PC-3 (cell line): ENCODE data around the gene PUM2. TPM values are rescaled to one million over a fixed set of nuclear protein-coding genes. Genes with fewer than 3 reads are reported as not detected.
A peak's percentile ranks its signal among the peaks of the same experiment; 100 is the strongest.

Source experiments
- ATAC-seq: fragments of 200-7000 bp; cut with Tn5 transposase; 2 replicates; pipeline ENCODE4 v1.9.1; 2020; ENCODE audit warnings: mild to moderate bottlenecking, moderate library complexity
- BruUV-seq: library from RNA; stranded (reverse); fragments of 400-500 nt; replicated peaks from 2 replicates; lab custom pipeline; 2021; lab: Mats Ljungman, UMichigan
- CTCF ChIA-PET: fragments of 300-600 bp; sonication (Branson Sonifier 250); formaldehyde crosslinking; loops from one replicate; lab custom pipeline; 2022; ENCODE audit warnings: antibody characterized with exemption; lab: Charles Lee
- POLR2A ChIA-PET: fragments of 300-600 bp; sonication (Branson Sonifier 250); formaldehyde crosslinking; loops from one replicate; lab custom pipeline; 2022; ENCODE audit warnings: antibody characterized with exemption; ENCODE audit not compliant: unreplicated experiment; lab: Charles Lee
- DNase-seq: peaks from one replicate; pipeline ENCODE4 v3.0.0-alpha.2; 2015
- H2AFZ ChIP-seq: fragments of 300-600 bp; sonication (generic); 2 replicates; pipeline ENCODE4 v1.6.0; 2016; ENCODE audit warnings: antibody characterized with exemption, low read length
- H3F3A ChIP-seq: fragments of 300-600 bp; sonication (generic); one replicate; pipeline ENCODE4 v1.6.0; 2017; ENCODE audit warnings: antibody characterized with exemption, low read length, control low read depth, mild to moderate bottlenecking; ENCODE audit not compliant: unreplicated experiment
- H3K27ac ChIP-seq: fragments of 300-600 bp; sonication (generic); 2 replicates; pipeline ENCODE4 v1.5.1; 2016; ENCODE audit warnings: mild to moderate bottlenecking, low read length
- H3K27me3 ChIP-seq: fragments of 300-600 bp; sonication (generic); 2 replicates; pipeline ENCODE4 v1.6.1; 2016; ENCODE audit warnings: low read length, mixed read lengths
- H3K36me3 ChIP-seq: fragments of 300-600 bp; sonication (generic); 2 replicates; pipeline ENCODE4 v1.6.1; 2016; ENCODE audit warnings: low read depth, mixed run types, low read length, mixed read lengths
- H3K4me1 ChIP-seq: fragments of 300-600 bp; sonication (generic); 2 replicates; pipeline ENCODE4 v1.5.1; 2016; ENCODE audit warnings: low read length; ENCODE audit not compliant: insufficient read depth
- H3K4me2 ChIP-seq: fragments of 300-600 bp; sonication (generic); 2 replicates; pipeline ENCODE4 v1.6.0; 2016; ENCODE audit warnings: low read length
- H3K4me3 ChIP-seq: fragments of 300-600 bp; sonication (generic); 2 replicates; pipeline ENCODE4 v1.5.1; 2016; ENCODE audit warnings: mild to moderate bottlenecking, low read length, mixed read lengths
- H3K79me2 ChIP-seq: fragments of 300-600 bp; sonication (generic); 2 replicates; pipeline ENCODE4 v1.6.1; 2017; ENCODE audit warnings: low read length, mixed read lengths
- H3K9ac ChIP-seq: fragments of 300-600 bp; sonication (generic); 2 replicates; pipeline ENCODE4 v1.6.0; 2016; ENCODE audit warnings: mild to moderate bottlenecking, low read length
- H3K9me2 ChIP-seq: fragments of 300-600 bp; sonication (generic); replicated peaks from 2 replicates; pipeline ENCODE4 v1.6.1; 2016; ENCODE audit warnings: mixed run types, low read length, mixed read lengths
- H3K9me3 ChIP-seq: fragments of 300-600 bp; sonication (generic); 2 replicates; pipeline ENCODE4 v1.6.1; 2016; ENCODE audit warnings: low read length, mixed read lengths
- H4K20me1 ChIP-seq: fragments of 300-600 bp; sonication (generic); 2 replicates; pipeline ENCODE4 v1.6.1; 2016; ENCODE audit warnings: low read length, mixed read lengths
- EZH2 ChIP-seq: fragments of 300-600 bp; sonication (generic); IDR thresholded peaks from one replicate; pipeline ENCODE4 v1.6.1; 2017; ENCODE audit warnings: antibody characterized with exemption, mild to moderate bottlenecking, low read length; ENCODE audit not compliant: unreplicated experiment
- EZH2phosphoT487 ChIP-seq: fragments of 300-600 bp; sonication (generic); IDR thresholded peaks from 2 replicates; pipeline ENCODE4 v1.6.1; 2018; ENCODE audit warnings: mild to moderate bottlenecking, antibody characterized with exemption, low read length, borderline replicate concordance
- intact Hi-C: fragments of 100-400 bp; cut with micrococcal nuclease; formaldehyde crosslinking; loops from 2 replicates; pipeline ENCODE4 v1.9.0; 2023
- total RNA-seq: library from RNA; depleted of rRNA; stranded (reverse); fragments of >200 nt; gene quantifications from 2 replicates; pipeline ENCODE4 v1.2.3, GENCODE V29; 2014
- TF ChIP-seq, protein P1 (sequence below): fragments of 300-600 bp; sonication (generic); conservative IDR thresholded peaks from 2 replicates; pipeline ENCODE4 v1.5.1; 2017; ENCODE audit warnings: antibody characterized with exemption, low read depth, mild to moderate bottlenecking, low read length

The PUM2 gene
- total RNA-seq, 1 experiment from 2014 or later: 14.9 TPM

DNA sequence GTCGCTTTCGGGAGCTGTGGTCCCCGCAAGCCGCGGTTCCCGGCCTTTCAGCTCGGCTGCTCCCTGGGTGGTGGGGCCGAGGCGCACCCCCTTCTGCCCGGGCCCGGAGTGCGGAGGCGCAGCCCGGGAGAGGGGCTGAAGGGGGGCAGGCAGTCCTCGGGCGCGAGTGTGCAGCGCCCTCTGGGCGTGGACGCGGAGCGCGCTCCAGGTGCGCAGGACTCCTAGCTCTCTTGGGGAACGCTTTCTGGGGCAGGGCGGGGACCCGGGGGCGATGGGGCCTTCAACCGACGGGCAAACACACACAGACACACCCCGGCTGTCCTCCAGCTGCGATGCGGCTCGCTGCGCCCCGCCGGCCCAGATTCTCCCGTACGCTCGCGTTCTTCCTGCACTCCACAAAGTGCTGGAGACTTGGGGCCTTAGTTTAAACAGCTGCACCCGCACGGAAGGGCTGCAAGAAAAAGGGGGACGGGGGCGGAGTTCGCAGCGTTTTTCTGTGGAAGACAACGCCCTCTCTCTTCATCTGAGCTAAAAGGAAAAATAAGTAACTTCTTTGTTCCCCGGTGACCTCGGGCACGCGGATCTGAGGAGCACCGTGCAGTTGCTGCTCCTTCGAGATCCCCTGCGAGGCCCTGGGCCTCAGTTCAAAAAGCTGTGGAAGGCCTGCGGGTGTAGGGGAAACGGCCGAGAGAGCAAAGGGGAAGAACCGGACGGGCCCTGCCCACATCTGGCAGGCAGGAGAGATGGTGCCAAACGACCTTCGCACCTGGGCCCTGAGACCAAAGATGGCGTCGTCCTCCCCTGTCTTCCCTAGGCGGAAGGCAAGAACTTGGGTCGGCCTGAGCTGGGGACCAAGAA is 125.1 kb downstream of the PUM2 start:
- ATAC-seq (peak; percentile 70), DNase-seq (peak; percentile 78)
- TSS peak; percentile 85 for BruUV-seq
- intact Hi-C loops: loop anchor here (1.0 to 2.0 kb wide), 3 partner anchors 43 to 119 kb away; no protein-coding TSS in a partner anchor
- TF ChIP-seq, protein P1, sequence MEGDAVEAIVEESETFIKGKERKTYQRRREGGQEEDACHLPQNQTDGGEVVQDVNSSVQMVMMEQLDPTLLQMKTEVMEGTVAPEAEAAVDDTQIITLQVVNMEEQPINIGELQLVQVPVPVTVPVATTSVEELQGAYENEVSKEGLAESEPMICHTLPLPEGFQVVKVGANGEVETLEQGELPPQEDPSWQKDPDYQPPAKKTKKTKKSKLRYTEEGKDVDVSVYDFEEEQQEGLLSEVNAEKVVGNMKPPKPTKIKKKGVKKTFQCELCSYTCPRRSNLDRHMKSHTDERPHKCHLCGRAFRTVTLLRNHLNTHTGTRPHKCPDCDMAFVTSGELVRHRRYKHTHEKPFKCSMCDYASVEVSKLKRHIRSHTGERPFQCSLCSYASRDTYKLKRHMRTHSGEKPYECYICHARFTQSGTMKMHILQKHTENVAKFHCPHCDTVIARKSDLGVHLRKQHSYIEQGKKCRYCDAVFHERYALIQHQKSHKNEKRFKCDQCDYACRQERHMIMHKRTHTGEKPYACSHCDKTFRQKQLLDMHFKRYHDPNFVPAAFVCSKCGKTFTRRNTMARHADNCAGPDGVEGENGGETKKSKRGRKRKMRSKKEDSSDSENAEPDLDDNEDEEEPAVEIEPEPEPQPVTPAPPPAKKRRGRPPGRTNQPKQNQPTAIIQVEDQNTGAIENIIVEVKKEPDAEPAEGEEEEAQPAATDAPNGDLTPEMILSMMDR: peak; percentile 72
- no peak for TF ChIP-seq EZH2phosphoT487
- Histone ChIP-seq H4K20me1 (peaks cover 25% of the 10 kb centered on the region), H3K9me3 (no peaks in the 10 kb centered on the region), H3K79me2 (peaks cover 44% of the 10 kb centered on the region), H3K27me3 (no peaks in the 10 kb centered on the region), H3K9me2 (no peaks in the 10 kb centered on the region), H3K27ac (peak overlapping the region; percentile 73), H3K9ac (peak overlapping the region; percentile 89), H3K4me3 (peak overlapping the region; percentile 78), H3K4me2 (peak overlapping the region; percentile 87), H3F3A (peaks cover under 1% of the 10 kb centered on the region), H3K36me3 (peaks cover 9% of the 10 kb centered on the region; the same call in 1 of the 2 replicates), H2AFZ (peak overlapping the region; percentile 67), H3K4me1 (peaks cover 36% of the 10 kb centered on the region)
- ChIA-PET CTCF (interaction anchor here (0.6 to 2.4 kb wide), 10 partner anchors 10 to 460 kb away, joined by 3 to 14 read pairs (median 6); no protein-coding TSS in a partner anchor), POLR2A (interaction anchor here (0.5 to 1.0 kb wide), 6 partner anchors 10 to 438 kb away, joined by 3 to 10 read pairs (median 5); no protein-coding TSS in a partner anchor)

DNA sequence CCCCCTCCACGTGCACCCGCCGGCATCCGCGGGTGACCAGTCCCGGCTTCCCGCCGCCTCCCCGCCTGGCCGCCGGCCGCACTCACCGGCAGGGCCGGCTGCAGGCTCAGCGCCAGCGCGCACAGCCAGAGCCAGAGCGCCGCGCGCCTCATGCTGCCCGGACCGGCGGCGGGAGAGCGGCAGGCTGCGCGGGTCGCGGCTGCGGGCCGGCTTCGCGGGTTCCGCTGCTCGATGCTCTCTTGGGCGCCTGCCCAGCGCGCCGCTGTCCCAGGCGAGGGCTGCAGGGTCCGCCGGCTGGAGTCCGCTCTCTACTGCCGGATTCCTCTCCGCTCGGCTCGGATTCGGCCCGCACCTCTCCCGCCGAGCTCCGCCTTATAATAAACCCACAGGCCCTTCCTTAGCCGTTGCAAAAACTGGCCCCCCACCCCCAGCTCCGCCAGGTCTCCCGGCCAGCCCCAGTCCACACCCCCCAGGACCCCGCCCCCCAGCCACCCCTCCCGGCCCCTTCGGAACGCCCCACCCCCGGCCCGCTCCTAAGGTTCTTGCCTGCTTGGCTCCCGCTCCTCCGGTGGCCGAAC is 125.8 kb downstream of the PUM2 start, which contains the start of gene SDC1:
SDC1 (minus strand) TSS at position 415 of the 578 bp plus-strand sequence; CDS start at position 152, 263 bp downstream.
- ATAC-seq: peak; percentile 57
- H3K36me3 ChIP-seq: peaks cover 16% of the 10 kb centered on the region
- peak; percentile 67 for DNase-seq
- H3K79me2 ChIP-seq: peaks cover 51% of the 10 kb centered on the region
- H3K27me3 ChIP-seq: no peaks in the 10 kb centered on the region
- peak within 1 kb of the TSS; percentile 87 for H3K4me2 ChIP-seq
- CTCF ChIA-PET: interaction anchor here (0.5 to 2.4 kb wide), 10 partner anchors 11 to 461 kb away, joined by 3 to 14 read pairs (median 6); no protein-coding TSS in a partner anchor
- peak within 1 kb of the TSS; percentile 73 for H3K27ac ChIP-seq
- POLR2A ChIA-PET: interaction anchor here (0.5 to 1.0 kb wide), 6 partner anchors 11 to 439 kb away, joined by 3 to 10 read pairs (median 5); no protein-coding TSS in a partner anchor
- peaks cover 36% of the 10 kb centered on the region for H3K4me1 ChIP-seq
- intact Hi-C loops: loop anchor here (1.0 to 2.0 kb wide), 3 partner anchors 42 to 118 kb away; no protein-coding TSS in a partner anchor
- peak within 1 kb of the TSS; percentile 78 for H3K4me3 ChIP-seq
- peak within 1 kb of the TSS; percentile 67 for H2AFZ ChIP-seq
- no TSS peak for BruUV-seq
- no peaks in the 10 kb centered on the region for H3K9me2 ChIP-seq
- H3K9ac ChIP-seq: peak within 1 kb of the TSS; percentile 89
- TF ChIP-seq, protein P1: no peak
- TF ChIP-seq EZH2phosphoT487: no peak
- TF ChIP-seq EZH2: no peak
- H3K9me3 ChIP-seq: no peaks in the 10 kb centered on the region
- peaks cover 32% of the 10 kb centered on the region for H4K20me1 ChIP-seq
- H3F3A ChIP-seq: no peaks in the 10 kb centered on the region
